CD4-positive, alpha-beta memory T cell (primary cell): ENCODE data around the gene FGG. TPM values are rescaled to one million over a fixed set of nuclear protein-coding genes. Genes with fewer than 3 reads are reported as not detected.

Experiments used
- polyA plus RNA-seq, 2 donors: library from polyadenylated mRNA; unstranded; fragments of 300-500 nt; fragmentation: Illumina TruSeq; gene quantifications; one replicate each; pipeline ENCODE4 v1.2.3, GENCODE V29; 2021
- total RNA-seq, 2 experiments: library from RNA; stranded (reverse); gene quantifications; one replicate each; pipeline ENCODE4 v1.2.3, GENCODE V29; 2021

FGG gene
- total and polyA plus RNA-seq, 4 experiments from 2014 or later, result not detected

Other genes starting within 250 kb of the FGG start
- gene DCHS2, start 120.9 kb downstream of the FGG start, total RNA-seq, result under 1 TPM; 0.14 to 0.17 TPM
- gene DCHS2, start 120.9 kb downstream of the FGG start, polyA plus RNA-seq, result under 1 TPM in 1 of 2 donors, not detected in 1; 0.33 TPM
- 10 to 100 TPM; 77.5 to 81.8 TPM for gene PLRG1, start 62.3 kb downstream of the FGG start, total RNA-seq
- 10 to 100 TPM; 84.3 to 91.8 TPM for gene PLRG1, start 62.3 kb downstream of the FGG start, polyA plus RNA-seq
- not detected for gene FGB, start 49.6 kb downstream of the FGG start, total RNA-seq
- not detected for gene FGB, start 49.6 kb downstream of the FGG start, polyA plus RNA-seq
- not detected for gene FGA, start 21.9 kb downstream of the FGG start, total RNA-seq
- not detected for gene FGA, start 21.9 kb downstream of the FGG start, polyA plus RNA-seq
- not detected for gene LRAT, start 131.3 kb upstream of the FGG start, total RNA-seq
- not detected for gene LRAT, start 131.3 kb upstream of the FGG start, polyA plus RNA-seq
- gene RBM46, start 168.6 kb upstream of the FGG start, total RNA-seq, result not detected
- not detected for gene RBM46, start 168.6 kb upstream of the FGG start, polyA plus RNA-seq